DLD1 (cell line): ENCODE measurements around the gene CREG2.
"Not testable (repeated sequence)": the region's sequence is repeated elsewhere in the genome, so short reads cannot be mapped to it uniquely, and the experiment has no call there.

Experiments used
- in situ Hi-C: cut with HindIII; loops from 2 replicates; pipeline ENCODE4 v1.10.0; 2017; ENCODE audit warnings: low sequenced_read_pairs

Gene CREG2

GRCh38 chr2:101375653-101376052 lies 11.7 kb downstream of the CREG2 start:
- in situ Hi-C loops = no loop called here

DNA sequence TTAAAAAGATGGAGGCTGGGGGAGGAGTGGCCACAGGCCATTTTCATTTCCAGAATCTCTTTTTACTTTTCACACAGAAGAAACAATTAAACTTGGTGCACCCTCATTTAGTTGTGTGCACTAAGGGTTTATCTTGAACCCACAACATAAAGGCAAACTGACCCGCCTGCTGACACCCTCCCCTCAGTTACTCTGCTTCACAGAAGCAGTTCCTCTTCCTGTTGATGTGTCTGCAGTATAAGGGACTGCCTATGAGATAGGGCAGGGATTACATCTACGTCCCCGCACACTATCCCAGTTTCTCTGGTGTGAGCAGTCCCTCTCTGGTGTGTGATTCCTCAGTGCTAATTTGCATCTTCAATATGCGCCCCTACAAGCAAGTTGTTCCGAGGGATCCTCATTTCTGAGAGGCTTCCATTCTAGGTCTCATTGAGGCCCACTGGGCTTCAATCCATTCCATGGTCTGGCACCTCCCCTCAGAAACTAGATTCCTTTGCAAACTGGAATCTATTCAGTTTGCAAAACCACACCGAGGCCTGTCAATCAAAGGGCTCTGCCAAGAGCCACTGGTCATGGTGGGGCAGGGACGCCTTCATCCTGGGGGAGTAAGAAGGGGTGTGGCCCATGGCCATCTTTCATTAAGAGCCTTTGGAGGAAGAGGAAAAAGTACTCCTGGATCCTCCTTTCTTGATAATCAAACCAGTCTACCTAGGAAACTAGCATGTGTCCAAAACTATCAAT lies 12.3 kb downstream of the CREG2 start:
- in situ Hi-C loops = no loop called here

- in situ Hi-C loops = no loop called here
Measured at GRCh38 chr2:101372792-101373191, 14.5 kb downstream of the CREG2 start.

DNA sequence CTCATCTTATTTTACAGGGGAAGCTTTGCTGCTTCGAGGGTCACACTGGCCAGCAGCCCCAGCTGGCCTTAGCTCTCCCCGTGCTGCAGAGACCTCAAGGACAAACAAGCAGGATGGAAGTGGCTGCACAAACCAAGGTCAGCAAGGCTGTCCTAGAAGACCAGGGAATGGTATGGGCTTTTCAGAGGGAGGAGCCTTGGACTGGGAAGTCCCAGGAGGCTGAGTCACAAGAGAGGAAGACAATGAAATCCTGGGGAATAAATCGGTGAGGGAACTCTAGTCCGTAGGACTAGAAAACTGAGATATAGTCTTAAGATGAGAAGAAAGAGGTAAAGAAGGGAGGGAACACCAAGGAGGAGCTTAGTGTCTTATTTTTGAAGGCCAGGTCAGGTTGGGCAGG lies 15.7 kb downstream of the CREG2 start:
- in situ Hi-C loops = no loop called here

GRCh38 chr2:101369100-101369499 lies 18.2 kb downstream of the CREG2 start:
- in situ Hi-C loops = no loop called here

- in situ Hi-C loops = no loop called here
Measured at GRCh38 chr2:101368376-101368775, 18.9 kb downstream of the CREG2 start.

DNA sequence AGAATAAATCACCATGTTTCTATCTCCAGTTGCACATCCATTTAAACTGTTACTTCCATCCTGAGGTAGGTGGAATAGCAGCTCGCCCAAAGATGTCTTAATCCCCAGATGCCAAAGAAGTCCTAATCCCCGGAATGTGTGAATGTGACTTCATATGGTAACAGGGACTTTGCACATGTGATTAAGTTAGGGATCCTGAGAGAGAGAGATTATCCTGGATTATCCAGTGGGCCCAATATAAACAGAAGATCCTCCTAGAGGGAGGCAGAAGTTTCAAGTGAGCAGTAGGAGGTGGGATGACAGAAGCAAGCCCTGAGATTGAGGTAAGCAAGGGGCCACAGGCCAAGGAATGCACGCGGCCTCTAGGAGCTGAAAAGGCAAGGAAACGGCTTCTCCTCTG lies 19.8 kb downstream of the CREG2 start:
- in situ Hi-C loops = no loop called here

GRCh38 chr2:101364878-101365277 lies 22.4 kb downstream of the CREG2 start:
- in situ Hi-C loops = no loop called here

GRCh38 chr2:101362777-101363176 lies 24.5 kb downstream of the CREG2 start:
- in situ Hi-C loops = no loop called here

GRCh38 chr2:101362316-101362715 lies 25.0 kb downstream of the CREG2 start:
- in situ Hi-C loops = no loop called here

GRCh38 chr2:101361522-101361921 lies 25.8 kb downstream of the CREG2 start:
- in situ Hi-C loops = no loop called here

- in situ Hi-C loops = no loop called here
Measured at GRCh38 chr2:101361121-101361520, 26.2 kb downstream of the CREG2 start.

- in situ Hi-C loops = no loop called here
Measured at GRCh38 chr2:101360232-101360631, 27.1 kb downstream of the CREG2 start.

DNA sequence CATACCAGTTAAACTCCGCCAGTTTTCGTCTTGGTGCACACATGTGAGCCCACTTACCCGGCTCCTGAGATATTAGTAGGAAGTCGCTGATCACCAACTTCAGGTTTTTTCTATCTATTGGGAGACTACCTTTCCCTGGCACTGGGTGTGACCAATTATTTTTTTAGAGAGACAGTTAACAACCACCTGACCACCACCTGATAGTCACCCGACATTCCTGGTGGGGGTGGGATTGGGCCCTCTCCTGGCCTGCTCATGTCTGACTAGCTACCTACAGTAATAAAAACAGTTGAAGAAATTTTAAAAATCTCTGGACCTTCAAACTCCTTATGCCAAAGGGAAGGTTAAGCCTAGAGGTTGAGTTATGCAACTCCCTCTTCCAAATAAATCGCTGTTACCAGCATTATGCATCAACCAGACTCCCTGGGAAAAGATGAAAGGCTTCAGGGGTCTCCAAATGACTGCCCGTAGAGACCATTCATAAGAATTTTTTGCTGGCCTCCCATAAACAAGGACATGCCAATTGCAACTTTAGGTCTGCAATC lies 27.8 kb downstream of the CREG2 start:
- in situ Hi-C loops = no loop called here

GRCh38 chr2:101357376-101357775 lies 29.9 kb downstream of the CREG2 start:
- in situ Hi-C loops = no loop called here

GRCh38 chr2:101356521-101356920 lies 30.8 kb downstream of the CREG2 start:
- in situ Hi-C loops = no loop called here

DNA sequence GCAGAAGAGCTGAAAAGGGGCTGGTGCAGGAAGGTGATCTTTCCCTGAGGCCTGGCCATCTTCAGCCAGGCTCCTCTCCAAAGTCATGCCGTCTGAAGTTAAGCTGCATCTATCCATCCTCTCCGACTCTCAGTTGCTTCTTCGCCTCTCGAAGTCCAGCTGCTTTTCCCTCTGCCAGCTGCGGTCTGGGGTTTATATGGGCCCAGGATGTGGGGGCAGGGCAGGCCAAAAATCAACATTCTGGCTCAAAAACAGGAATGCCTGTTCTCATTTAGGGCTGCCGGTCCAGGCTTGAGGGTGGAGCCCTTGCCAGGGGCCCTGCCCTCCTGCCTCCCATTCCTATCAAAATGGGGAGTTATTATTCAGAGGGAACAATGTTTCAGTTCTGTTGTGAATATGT lies 31.2 kb downstream of the CREG2 start:
- in situ Hi-C loops = no loop called here

- in situ Hi-C loops = no loop called here
Measured at GRCh38 chr2:101355401-101356054, 31.8 kb downstream of the CREG2 start.

GRCh38 chr2:101354420-101355311 lies 32.6 kb downstream of the CREG2 start:
- in situ Hi-C loops = no loop called here

DNA sequence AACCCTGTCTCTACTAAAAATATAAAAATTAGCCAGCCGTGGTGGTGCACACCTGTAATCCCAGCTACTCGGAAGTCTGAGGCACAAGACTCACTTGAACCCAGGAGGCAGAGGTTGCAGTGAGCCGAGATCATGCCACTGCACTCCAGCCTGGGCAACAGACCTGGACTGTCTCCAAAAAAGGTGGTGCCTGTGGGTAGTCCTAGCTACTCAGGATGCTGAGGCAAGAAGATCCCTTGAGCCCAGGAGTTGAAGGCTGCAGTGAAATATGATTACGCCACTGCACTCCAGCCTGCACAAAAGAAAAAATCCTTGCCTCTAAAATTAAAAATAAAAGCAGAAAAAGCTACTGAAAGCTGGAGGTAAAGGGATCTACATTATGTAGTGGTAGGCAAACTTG lies 34.7 kb downstream of the CREG2 start:
- in situ Hi-C loops = not testable (repeated sequence)

GRCh38 chr2:101351207-101351606 lies 36.1 kb downstream of the CREG2 start:
- in situ Hi-C loops = no loop called here
